Panc1 (cell line): ENCODE measurements around the gene TMEM45B. TPM values are rescaled to one million over a fixed set of nuclear protein-coding genes. Genes with fewer than 3 reads are reported as not detected.
"Not testable (repeated sequence)": the region's sequence is repeated elsewhere in the genome, so short reads cannot be mapped to it uniquely, and the experiment has no call there.

Experiments
- ATAC-seq: fragments of 200-7000 bp; cut with Tn5 transposase; 2 replicates; pipeline ENCODE4 v1.9.1; 2020; ENCODE audit warnings: mild to moderate bottlenecking, moderate library complexity
- BruUV-seq: library from RNA; stranded (reverse); fragments of 400-500 nt; replicated peaks from 2 replicates; lab custom pipeline; 2021; lab: Mats Ljungman, UMichigan
- CTCF ChIA-PET: fragments of 300-600 bp; sonication (Branson Sonifier 250); formaldehyde crosslinking; loops from one replicate; lab custom pipeline; 2022; ENCODE audit warnings: antibody characterized with exemption; lab: Charles Lee
- POLR2A ChIA-PET: fragments of 300-600 bp; sonication (Branson Sonifier 250); formaldehyde crosslinking; loops from one replicate; lab custom pipeline; 2022; ENCODE audit warnings: antibody characterized with exemption; lab: Charles Lee
- DNase-seq: peaks from one replicate; pipeline ENCODE4 v3.0.0-alpha.2; 2010; ENCODE audit warnings: low read depth, low spot score
- H3K27ac ChIP-seq: 2 replicates; pipeline ENCODE4 v1.5.1; 2011; ENCODE audit warnings: mild to moderate bottlenecking, low read length, inconsistent platforms
- H3K27me3 ChIP-seq: fragments of 200-500 bp; sonication (Bioruptor generic); 2 replicates; pipeline ENCODE4 v1.6.0; 2014; ENCODE audit warnings: low read length, inconsistent platforms; ENCODE audit not compliant: control insufficient read depth, insufficient read depth
- H3K36me3 ChIP-seq: fragments of 200-500 bp; sonication (Bioruptor generic); 2 replicates; pipeline ENCODE4 v1.5.1; 2014; ENCODE audit warnings: inconsistent platforms, mild to moderate bottlenecking, low read length, moderate library complexity; ENCODE audit not compliant: control insufficient read depth, insufficient read depth
- H3K4me1 ChIP-seq: 2 replicates; pipeline ENCODE4 v1.5.1; 2011; ENCODE audit warnings: inconsistent platforms, mild to moderate bottlenecking, low read length, moderate library complexity; ENCODE audit not compliant: control insufficient read depth, insufficient read depth
- H3K4me3 ChIP-seq, 2 experiments: 2 replicates each; pipeline ENCODE4 v1.5.1; 2011 to 2012; ENCODE audit warnings: low read depth in 2 of 2, low read length in 2 of 2, mild to moderate bottlenecking in 2 of 2, inconsistent platforms in 1 of 2, moderate library complexity in 1 of 2
- H3K9me3 ChIP-seq: fragments of 200-500 bp; sonication (Bioruptor generic); 2 replicates; pipeline ENCODE4 v1.5.1; 2014; ENCODE audit warnings: low read depth, mild to moderate bottlenecking, inconsistent platforms, low read length, moderate library complexity; ENCODE audit not compliant: control insufficient read depth, insufficient read depth
- CTCF ChIP-seq: fragments of 450-650 bp; IDR thresholded peaks from 2 replicates; pipeline ENCODE4 v1.5.1; 2017; ENCODE audit warnings: mild to moderate bottlenecking
- POLR2AphosphoS5 ChIP-seq: IDR thresholded peaks from 2 replicates; pipeline ENCODE4 v1.6.1; 2012; ENCODE audit warnings: mild to moderate bottlenecking, low read depth, low read length, moderate library complexity
- REST ChIP-seq, 2 experiments: IDR thresholded peaks; 2 replicates each; pipeline ENCODE4 v1.6.1; 2011 to 2012; ENCODE audit warnings: low read depth in 2 of 2, control low read depth in 1 of 2, low read length in 1 of 2, mild to moderate bottlenecking in 1 of 2, moderate library complexity in 1 of 2; ENCODE audit not compliant: insufficient read depth in 1 of 2
- SIN3A ChIP-seq: IDR thresholded peaks from 2 replicates; pipeline ENCODE4 v1.6.1; 2012; ENCODE audit warnings: low read depth, mild to moderate bottlenecking, low read length, moderate library complexity, borderline replicate concordance; ENCODE audit not compliant: insufficient read depth
- TCF7L2 ChIP-seq: IDR thresholded peaks from 2 replicates; pipeline ENCODE4 v1.6.1; 2011; ENCODE audit warnings: mild to moderate bottlenecking, low read depth, low read length, inconsistent platforms
- in situ Hi-C: cut with HindIII; loops from 2 replicates; pipeline ENCODE4 v1.10.0; 2016; ENCODE audit warnings: low sequenced_read_pairs, low pct_unique_long_range_greater_than_20kb
- intact Hi-C: fragments of 100-400 bp; cut with micrococcal nuclease; formaldehyde crosslinking; loops from one replicate; pipeline ENCODE4 v1.10.0; 2022; ENCODE audit not compliant: unreplicated experiment
- total RNA-seq: library from RNA; stranded (reverse); gene quantifications from one replicate; pipeline ENCODE4 v1.2.1, GENCODE V29; 2021; ENCODE audit not compliant: unreplicated experiment

The TMEM45B gene
- total RNA-seq, 1 experiment from 2014 or later = 2.6 TPM

GRCh38 chr11:129771456-129771855 lies 44.2 kb upstream of the TMEM45B start:
- POLR2A ChIA-PET, H3K4me3 ChIP-seq, in situ Hi-C loops, H3K36me3 ChIP-seq, H3K27ac ChIP-seq, H3K4me1 ChIP-seq, intact Hi-C loops, H3K9me3 ChIP-seq, DNase-seq, BruUV-seq, CTCF ChIA-PET, H3K27me3 ChIP-seq: not testable (repeated sequence)
- ATAC-seq = 0 out of 2 replicates have a peak, but pooled peaks have one; percentile 39
- TF ChIP-seq CTCF = peak; percentile 5; the same call in 1 of the 2 replicates

GRCh38 chr11:129778877-129779276 lies 36.8 kb upstream of the TMEM45B start:
- DNase-seq (no peak), ATAC-seq (no peak)
- CTCF ChIA-PET = no interaction called here
- H3K9me3 ChIP-seq = no peaks in the 10 kb centered on the region
- no peaks in the 10 kb centered on the region for H3K27me3 ChIP-seq
- H3K27ac ChIP-seq = no peak overlapping the region
- intact Hi-C loops (no loop called here), in situ Hi-C loops (no loop called here)
- no peaks in the 10 kb centered on the region for H3K4me1 ChIP-seq
- POLR2A ChIA-PET = no interaction called here
- BruUV-seq = no TSS peak
- TF ChIP-seq POLR2AphosphoS5 = no peak
- no peak for TF ChIP-seq TCF7L2
- no peak for TF ChIP-seq REST (IDR thresholded peaks at IDR 0.05; ENCODE audit: insufficient read depth in 1 of 2, low read depth in 2 of 2, low read length in 1 of 2)
- TF ChIP-seq CTCF = no peak
- TF ChIP-seq SIN3A = no peak
- no peaks in the 10 kb centered on the region for H3K36me3 ChIP-seq
- no peak overlapping the region for H3K4me3 ChIP-seq
